Liver (tissue), 9 donors: ENCODE results near the gene NAALADL1. TPM values are rescaled to one million over a fixed set of nuclear protein-coding genes. Genes with fewer than 3 reads are reported as not detected.

Experiments
- DNase-seq: peaks from one replicate; pipeline ENCODE4 v3.0.0-alpha.2; 2017; ENCODE audit warnings: low spot score
- H3K27ac ChIP-seq, 2 donors: one replicate each; pipeline ENCODE4 v1.7.0; 2013; ENCODE audit warnings: inconsistent platforms in 2 of 2, low read length in 2 of 2, control low read depth in 1 of 2, low read depth in 1 of 2, mild to moderate bottlenecking in 1 of 2
- H3K27me3 ChIP-seq, 4 donors: one replicate each; pipeline versions ENCODE4 v1.6.1 to v1.7.0; 2013; ENCODE audit warnings: low read length in 3 of 4, inconsistent platforms in 1 of 4, mild to moderate bottlenecking in 1 of 4, moderate library complexity in 1 of 4; ENCODE audit not compliant: control insufficient read depth in 4 of 4, insufficient read depth in 4 of 4
- H3K36me3 ChIP-seq, 4 donors: one replicate each; pipeline versions ENCODE4 v1.6.1 to v1.7.0; 2013; ENCODE audit warnings: low read length in 3 of 4, mild to moderate bottlenecking in 3 of 4, low read depth in 1 of 4, moderate library complexity in 1 of 4; ENCODE audit not compliant: control insufficient read depth in 4 of 4, insufficient read depth in 3 of 4
- H3K4me1 ChIP-seq, 4 donors: one replicate each; pipeline versions ENCODE4 v1.6.1 to v1.7.0; 2013; ENCODE audit warnings: low read length in 3 of 4, mild to moderate bottlenecking in 3 of 4, moderate library complexity in 1 of 4; ENCODE audit not compliant: control insufficient read depth in 4 of 4, insufficient read depth in 4 of 4
- H3K4me3 ChIP-seq, 3 donors: one replicate each; pipeline versions ENCODE4 v1.6.1 to v1.7.0; 2013; ENCODE audit warnings: low read length in 3 of 3, control low read depth in 1 of 3, low read depth in 1 of 3, mild to moderate bottlenecking in 1 of 3
- H3K9ac ChIP-seq, 2 donors: one replicate each; pipeline ENCODE4 v1.7.0; 2013; ENCODE audit warnings: low read length in 2 of 2, mild to moderate bottlenecking in 2 of 2, moderate library complexity in 2 of 2, control low read depth in 1 of 2, low read depth in 1 of 2
- H3K9me3 ChIP-seq, 4 donors: one replicate each; pipeline versions ENCODE4 v1.6.1 to v1.7.0; 2013; ENCODE audit warnings: low read length in 3 of 4; ENCODE audit not compliant: control insufficient read depth in 4 of 4
- FOXA1 ChIP-seq: IDR thresholded peaks from 2 replicates; pipeline ENCODE4 v1.6.1; 2016; ENCODE audit warnings: antibody characterized with exemption
- GABPA ChIP-seq, 2 donors: IDR thresholded peaks in 1 of 2; conservative IDR thresholded peaks in 1 of 2; 2 replicates each; pipeline ENCODE4 v1.6.1; 2016; ENCODE audit warnings: antibody characterized with exemption in 2 of 2, mild to moderate bottlenecking in 1 of 2, moderate library complexity in 1 of 2
- JUND ChIP-seq, 2 donors: IDR thresholded peaks; 2 replicates each; pipeline ENCODE4 v1.6.1; 2016; ENCODE audit warnings: antibody characterized with exemption in 2 of 2
- NR2F2 ChIP-seq: IDR thresholded peaks from 2 replicates; pipeline ENCODE4 v1.6.1; 2016; ENCODE audit warnings: antibody characterized with exemption
- TAF1 ChIP-seq: conservative IDR thresholded peaks from 2 replicates; pipeline ENCODE4 v1.6.1; 2016; ENCODE audit warnings: antibody characterized with exemption, mild to moderate bottlenecking
- YY1 ChIP-seq: IDR thresholded peaks from 2 replicates; pipeline ENCODE4 v1.6.1; 2016; ENCODE audit warnings: antibody characterized with exemption, mild to moderate bottlenecking
- WGBS: extraction: QIAGEN DNeasy Blood & Tissue Kit; methylation state at CpG from one replicate; pipeline ENCODE4 v1.1.7; 2013; 5-methylcytosine and 5-hydroxymethylcytosine counted together
- polyA plus RNA-seq, 2 donors: library from polyadenylated mRNA; stranded (reverse) in 1 of 2; unstranded in 1 of 2; fragments of 200-250 nt in 1 of 2; fragments of >200 nt in 1 of 2; fragmentation: Nextera tagmentation in 1 of 2; extraction: Ambion mirVana in 1 of 2; gene quantifications; one replicate each; pipeline versions ENCODE4 v1.2.1 to v1.2.3, GENCODE V29; 2013 to 2015
- total RNA-seq, 2 donors: library from RNA; depleted of rRNA; stranded (reverse); fragments of >200 nt; gene quantifications; one replicate each; pipeline ENCODE4 v1.2.3, GENCODE V29; 2014
- TF ChIP-seq, protein P1 (sequence below): IDR thresholded peaks from 2 replicates; pipeline ENCODE4 v1.6.1; 2016; ENCODE audit warnings: antibody characterized with exemption, mild to moderate bottlenecking
- donor health status: healthy.
- donor health status: healthy.
- donor health status: healthy.
- donor health status: healthy.
- donor health status: healthy.

The NAALADL1 gene
- total and polyA plus RNA-seq, 4 donors, result 1.2 to 2.1 (median 1.6) TPM

GRCh38 chr11:65107078-65107477 lies 48.7 kb upstream of the NAALADL1 start:
- H3K36me3 ChIP-seq, result peaks cover 3 to 13% (median 8%) of the 10 kb centered on the region in 4 donors
- no peak for DNase-seq
- H3K27ac ChIP-seq, result no peak overlapping the region
- WGBS, result 96% methylated on average over 15 of the region's 15 CpGs
- H3K4me1 ChIP-seq, result peaks cover 13 to 40% (median 28%) of the 10 kb centered on the region in 4 donors
- TF ChIP-seq JUND (IDR thresholded peaks at IDR 0.05) (no peak), FOXA1 (no peak), TAF1 (no peak)
- TF ChIP-seq, protein P1, sequence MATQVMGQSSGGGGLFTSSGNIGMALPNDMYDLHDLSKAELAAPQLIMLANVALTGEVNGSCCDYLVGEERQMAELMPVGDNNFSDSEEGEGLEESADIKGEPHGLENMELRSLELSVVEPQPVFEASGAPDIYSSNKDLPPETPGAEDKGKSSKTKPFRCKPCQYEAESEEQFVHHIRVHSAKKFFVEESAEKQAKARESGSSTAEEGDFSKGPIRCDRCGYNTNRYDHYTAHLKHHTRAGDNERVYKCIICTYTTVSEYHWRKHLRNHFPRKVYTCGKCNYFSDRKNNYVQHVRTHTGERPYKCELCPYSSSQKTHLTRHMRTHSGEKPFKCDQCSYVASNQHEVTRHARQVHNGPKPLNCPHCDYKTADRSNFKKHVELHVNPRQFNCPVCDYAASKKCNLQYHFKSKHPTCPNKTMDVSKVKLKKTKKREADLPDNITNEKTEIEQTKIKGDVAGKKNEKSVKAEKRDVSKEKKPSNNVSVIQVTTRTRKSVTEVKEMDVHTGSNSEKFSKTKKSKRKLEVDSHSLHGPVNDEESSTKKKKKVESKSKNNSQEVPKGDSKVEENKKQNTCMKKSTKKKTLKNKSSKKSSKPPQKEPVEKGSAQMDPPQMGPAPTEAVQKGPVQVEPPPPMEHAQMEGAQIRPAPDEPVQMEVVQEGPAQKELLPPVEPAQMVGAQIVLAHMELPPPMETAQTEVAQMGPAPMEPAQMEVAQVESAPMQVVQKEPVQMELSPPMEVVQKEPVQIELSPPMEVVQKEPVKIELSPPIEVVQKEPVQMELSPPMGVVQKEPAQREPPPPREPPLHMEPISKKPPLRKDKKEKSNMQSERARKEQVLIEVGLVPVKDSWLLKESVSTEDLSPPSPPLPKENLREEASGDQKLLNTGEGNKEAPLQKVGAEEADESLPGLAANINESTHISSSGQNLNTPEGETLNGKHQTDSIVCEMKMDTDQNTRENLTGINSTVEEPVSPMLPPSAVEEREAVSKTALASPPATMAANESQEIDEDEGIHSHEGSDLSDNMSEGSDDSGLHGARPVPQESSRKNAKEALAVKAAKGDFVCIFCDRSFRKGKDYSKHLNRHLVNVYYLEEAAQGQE, result no peak
- no peak overlapping the region for H3K4me3 ChIP-seq
- H3K27me3 ChIP-seq, result no peaks in the 10 kb centered on the region
- H3K9ac ChIP-seq, result no peak overlapping the region
- no peaks in the 10 kb centered on the region for H3K9me3 ChIP-seq

DNA sequence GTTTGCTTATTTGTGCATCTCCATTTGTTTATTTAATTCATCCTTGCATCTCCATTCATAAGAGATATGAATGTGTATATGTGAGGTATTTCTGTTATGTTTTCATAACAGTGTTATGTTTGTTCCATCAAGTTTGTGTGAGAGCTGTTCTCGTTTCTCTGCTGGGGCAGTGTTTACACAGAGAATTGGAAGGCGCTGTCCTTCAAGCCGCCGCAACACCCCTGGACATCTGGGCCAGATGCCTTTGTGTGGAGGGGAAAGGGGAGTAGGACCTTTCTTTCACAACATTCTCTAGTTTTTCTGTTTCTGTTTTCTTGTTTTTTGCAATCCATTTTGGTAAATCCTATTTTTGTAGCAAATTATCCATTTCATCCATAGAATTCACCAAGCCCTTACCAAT lies 46.3 kb upstream of the NAALADL1 start:
- H3K4me3 ChIP-seq, result no peak overlapping the region
- H3K27ac ChIP-seq, result no peak overlapping the region
- H3K9ac ChIP-seq, result no peak overlapping the region
- 52% methylated on average over 4 of the region's 4 CpGs for WGBS
- no peaks in the 10 kb centered on the region for H3K9me3 ChIP-seq
- no peaks in the 10 kb centered on the region for H3K27me3 ChIP-seq
- no peak for DNase-seq
- peaks cover 3 to 13% (median 8%) of the 10 kb centered on the region in 4 donors for H3K36me3 ChIP-seq
- TF ChIP-seq YY1 (no peak), GABPA (IDR thresholded peaks at IDR 0.05 in 1 of 2, conservative IDR thresholded peaks at IDR 0.05 in 1 of 2) (no peak)
- TF ChIP-seq, protein P1, result no peak
- peaks cover 10 to 39% (median 26%) of the 10 kb centered on the region in 4 donors for H3K4me1 ChIP-seq

DNA sequence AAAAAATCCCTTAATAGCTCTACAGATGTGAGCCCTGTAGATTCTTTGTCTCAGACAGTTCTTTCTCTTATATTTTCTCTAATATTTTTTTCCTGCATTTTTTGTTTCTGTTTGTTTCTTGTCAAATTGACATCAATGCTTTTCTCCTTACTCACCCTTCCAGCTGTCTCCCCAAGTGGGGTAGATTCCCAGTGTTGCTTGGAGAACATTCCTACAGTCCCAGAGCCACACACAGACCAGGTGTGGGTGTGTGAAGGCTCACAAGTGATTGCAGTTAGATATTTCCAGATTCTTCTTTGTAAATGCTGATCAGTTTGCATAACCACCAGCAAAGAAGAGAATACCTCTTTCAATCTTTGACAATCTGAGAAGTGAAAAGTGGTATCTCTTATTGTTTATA lies 45.1 kb upstream of the NAALADL1 start:
- DNase-seq, result no peak
- no peaks in the 10 kb centered on the region for H3K27me3 ChIP-seq
- no peak overlapping the region for H3K4me3 ChIP-seq
- no peak overlapping the region for H3K27ac ChIP-seq
- no peaks in the 10 kb centered on the region for H3K9me3 ChIP-seq
- H3K36me3 ChIP-seq, result peaks cover 0 to 8% (median 4%) of the 10 kb centered on the region in 4 donors
- peaks cover 10 to 39% (median 26%) of the 10 kb centered on the region in 4 donors for H3K4me1 ChIP-seq
- H3K9ac ChIP-seq, result no peak overlapping the region
- no peak for TF ChIP-seq NR2F2
